ENCODE data around the gene USP44. TPM values are rescaled to one million over a fixed set of nuclear protein-coding genes. Genes with fewer than 3 reads are reported as not detected.
"Not testable (repeated sequence)": the region's sequence is repeated elsewhere in the genome, so short reads cannot be mapped to it uniquely, and the experiment has no call there.

The USP44 gene
- total RNA-seq, 1 experiment from 2014 or later = 0.11 TPM

DNA sequence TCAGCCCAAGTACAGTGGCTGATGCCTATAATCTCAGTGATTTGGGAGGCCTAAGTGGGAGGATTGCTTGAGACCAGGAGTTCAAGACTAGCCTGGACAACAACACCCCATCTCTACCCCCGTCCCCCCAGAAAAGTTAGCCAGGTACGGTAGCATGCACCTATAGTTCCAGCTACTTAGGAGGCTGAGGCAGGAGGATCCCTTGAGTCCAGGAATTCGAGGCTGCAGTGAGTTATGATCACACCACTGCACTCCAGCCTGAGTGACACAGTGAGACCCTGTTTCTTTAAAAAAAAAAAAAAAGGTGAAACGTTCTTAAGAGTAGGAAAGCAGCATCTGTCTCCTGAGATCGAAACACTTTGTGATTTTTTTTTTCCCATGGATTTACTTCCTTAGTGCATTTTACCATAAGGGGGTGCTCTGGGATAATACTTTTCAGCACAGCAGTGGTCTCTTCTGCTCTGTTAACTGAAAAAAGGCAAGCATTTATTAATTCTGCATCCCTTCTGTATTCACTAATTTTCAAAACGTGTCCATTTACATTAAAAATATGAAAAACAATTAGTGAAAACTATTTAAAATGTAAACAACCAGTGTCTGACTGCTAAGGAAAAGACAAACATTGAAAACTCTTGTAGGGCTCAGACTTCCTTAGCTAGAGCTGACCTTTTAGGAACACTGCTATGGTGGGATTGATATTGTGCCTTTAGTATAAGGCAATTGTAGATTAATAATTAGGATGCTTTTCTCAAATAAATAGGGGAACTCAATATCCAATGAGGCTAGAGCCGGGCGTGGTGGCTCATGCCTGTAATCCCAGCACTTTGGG is 31.2 kb upstream of the USP44 start:
- Histone ChIP-seq H3K9me2 (replicated peaks; ENCODE audit: insufficient read depth, low read length) (no peaks in the 10 kb centered on the region), H3K4me3 (ENCODE audit: low read length) (no peak overlapping the region), H3K27ac (ENCODE audit: low read length) (no peak overlapping the region), H2AFZ (ENCODE audit: low read length) (no peak overlapping the region), H3K27me3 (ENCODE audit: low read length) (no peaks in the 10 kb centered on the region), H3K4me1 (ENCODE audit: low read length) (no peaks in the 10 kb centered on the region), H3K79me2 (ENCODE audit: low read length) (no peaks in the 10 kb centered on the region), H3K36me3 (ENCODE audit: insufficient read depth, low read length) (no peaks in the 10 kb centered on the region), H3K9me3 (ENCODE audit: low read length) (no peaks in the 10 kb centered on the region), H3K4me2 (ENCODE audit: low read depth, low read length, poor library complexity, severe bottlenecking) (no peak overlapping the region), H4K20me1 (ENCODE audit: insufficient read depth, low read depth, low read length) (no peaks in the 10 kb centered on the region), H3K9ac (ENCODE audit: low read length) (no peak overlapping the region)
- peak; percentile 48 for DNase-seq

DNA sequence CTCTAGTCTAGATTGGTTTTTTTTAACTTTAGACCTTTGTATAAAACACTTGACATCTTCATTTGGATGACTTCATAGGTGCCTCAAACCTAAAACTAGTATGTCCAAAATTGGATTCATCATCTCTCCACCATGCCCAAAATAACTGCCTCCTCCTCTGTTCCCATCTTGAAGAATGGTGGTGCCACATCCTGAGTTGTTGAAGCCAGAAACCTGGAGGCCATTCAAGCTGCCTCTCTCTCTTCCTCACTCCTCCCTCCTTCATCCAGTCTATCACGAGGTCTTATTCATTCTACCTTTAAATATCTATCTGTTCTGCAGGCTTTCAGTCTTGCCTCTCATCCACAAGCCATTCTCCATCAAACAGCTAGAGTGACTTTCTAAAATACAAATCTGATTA is 26.5 kb upstream of the USP44 start:
- Histone ChIP-seq H3K9me2 (replicated peaks; ENCODE audit: insufficient read depth, low read length) (no peaks in the 10 kb centered on the region), H3K9me3 (ENCODE audit: low read length) (no peaks in the 10 kb centered on the region), H2AFZ (ENCODE audit: low read length) (no peak overlapping the region), H3K4me3 (ENCODE audit: low read length) (no peak overlapping the region), H3K4me2 (ENCODE audit: low read depth, low read length, poor library complexity, severe bottlenecking) (no peak overlapping the region), H4K20me1 (ENCODE audit: insufficient read depth, low read depth, low read length) (no peaks in the 10 kb centered on the region), H3K4me1 (ENCODE audit: low read length) (peaks cover 6% of the 10 kb centered on the region; the same call in 1 of the 2 replicates), H3K27me3 (ENCODE audit: low read length) (no peaks in the 10 kb centered on the region), H3K9ac (ENCODE audit: low read length) (no peak overlapping the region), H3K36me3 (ENCODE audit: insufficient read depth, low read length) (no peaks in the 10 kb centered on the region), H3K79me2 (ENCODE audit: low read length) (no peaks in the 10 kb centered on the region), H3K27ac (ENCODE audit: low read length) (no peak overlapping the region)
- no peak for DNase-seq

DNA sequence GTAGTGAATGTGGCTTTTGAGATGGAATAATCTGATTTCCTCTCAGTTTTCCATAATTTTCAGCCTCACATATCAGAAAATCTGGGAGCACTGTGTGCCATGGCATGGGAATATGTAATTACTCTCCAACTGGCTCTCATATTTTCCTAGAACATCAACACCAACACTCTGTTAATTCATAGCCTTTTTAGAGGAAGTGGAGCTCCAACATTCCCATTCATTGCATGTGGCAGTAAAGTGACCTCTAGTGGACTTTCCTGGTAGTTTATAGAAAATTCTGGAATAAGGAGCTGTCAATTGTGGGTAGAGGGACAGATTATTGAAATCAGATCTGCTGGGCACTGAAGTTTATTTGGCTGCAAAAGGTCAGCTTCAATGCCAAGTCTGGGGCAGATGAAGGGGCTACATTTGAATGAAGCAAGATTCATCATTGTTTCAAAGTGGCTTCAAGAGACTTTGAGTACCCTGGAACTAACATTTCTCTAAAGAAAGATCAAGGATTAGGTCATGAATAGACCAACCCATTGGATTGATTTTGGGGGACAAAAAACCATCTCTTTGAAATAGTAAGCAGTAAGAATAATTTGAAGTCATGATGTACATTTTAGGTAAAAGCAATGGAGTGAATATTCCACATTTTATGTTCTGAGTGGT is 23.6 kb upstream of the USP44 start:
- Histone ChIP-seq H3K9ac (ENCODE audit: low read length) (no peak overlapping the region), H3K4me3 (ENCODE audit: low read length) (no peak overlapping the region), H3K4me2 (ENCODE audit: low read depth, low read length, poor library complexity, severe bottlenecking) (no peak overlapping the region), H3K27me3 (ENCODE audit: low read length) (no peaks in the 10 kb centered on the region), H3K9me2 (replicated peaks; ENCODE audit: insufficient read depth, low read length) (no peaks in the 10 kb centered on the region), H3K79me2 (ENCODE audit: low read length) (no peaks in the 10 kb centered on the region), H3K27ac (ENCODE audit: low read length) (no peak overlapping the region), H3K36me3 (ENCODE audit: insufficient read depth, low read length) (no peaks in the 10 kb centered on the region), H3K4me1 (ENCODE audit: low read length) (peaks cover 13% of the 10 kb centered on the region), H4K20me1 (ENCODE audit: insufficient read depth, low read depth, low read length) (no peaks in the 10 kb centered on the region), H2AFZ (ENCODE audit: low read length) (no peak overlapping the region), H3K9me3 (ENCODE audit: low read length) (no peaks in the 10 kb centered on the region)
- peak; percentile 38 for DNase-seq

DNA sequence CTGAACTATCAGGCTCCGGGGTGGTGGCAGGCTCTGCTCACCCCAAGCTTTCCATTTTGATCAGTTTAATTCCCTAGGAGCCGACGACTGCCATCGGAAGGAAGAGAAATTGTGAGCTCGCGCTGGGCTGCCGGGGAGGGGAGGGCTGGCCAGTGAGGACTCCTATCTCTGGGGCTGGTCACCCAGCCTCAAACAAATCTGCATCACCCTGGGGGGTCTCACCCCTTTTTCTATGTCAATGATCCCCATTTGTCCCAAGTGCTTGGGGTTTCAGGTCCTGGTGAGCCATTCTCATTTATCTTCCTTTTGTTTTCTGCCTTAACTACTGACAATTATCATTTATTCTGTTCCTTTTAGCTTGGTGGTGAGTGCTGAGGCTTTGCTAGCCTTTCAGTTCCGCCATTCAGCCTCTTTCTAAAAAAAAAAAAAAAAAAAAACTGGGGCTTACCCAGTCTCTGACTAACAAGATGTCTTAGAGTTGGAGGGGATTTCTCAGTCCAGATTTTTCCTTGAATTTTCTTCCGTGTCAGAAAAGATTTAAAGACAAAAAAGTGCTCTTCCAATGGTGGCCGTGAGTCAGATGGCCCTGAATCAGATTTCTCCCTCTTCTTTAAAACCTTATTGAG is 22.8 kb upstream of the USP44 start:
- no peaks in the 10 kb centered on the region for H3K9me3 ChIP-seq (ENCODE audit: low read length)
- H3K27ac ChIP-seq (ENCODE audit: low read length) = no peak overlapping the region
- H3K79me2 ChIP-seq (ENCODE audit: low read length) = no peaks in the 10 kb centered on the region
- no peaks in the 10 kb centered on the region for H3K9me2 ChIP-seq (replicated peaks; ENCODE audit: insufficient read depth, low read length)
- H3K27me3 ChIP-seq (ENCODE audit: low read length) = no peaks in the 10 kb centered on the region
- no peaks in the 10 kb centered on the region for H3K36me3 ChIP-seq (ENCODE audit: insufficient read depth, low read length)
- no peak overlapping the region for H3K4me2 ChIP-seq (ENCODE audit: low read depth, low read length, poor library complexity, severe bottlenecking)
- no peaks in the 10 kb centered on the region for H4K20me1 ChIP-seq (ENCODE audit: insufficient read depth, low read depth, low read length)
- H3K9ac ChIP-seq (ENCODE audit: low read length) = no peak overlapping the region
- peak; percentile 39 for DNase-seq
- H3K4me1 ChIP-seq (ENCODE audit: low read length) = peaks cover 13% of the 10 kb centered on the region
- H3K4me3 ChIP-seq (ENCODE audit: low read length) = no peak overlapping the region
- H2AFZ ChIP-seq (ENCODE audit: low read length) = no peak overlapping the region

DNA sequence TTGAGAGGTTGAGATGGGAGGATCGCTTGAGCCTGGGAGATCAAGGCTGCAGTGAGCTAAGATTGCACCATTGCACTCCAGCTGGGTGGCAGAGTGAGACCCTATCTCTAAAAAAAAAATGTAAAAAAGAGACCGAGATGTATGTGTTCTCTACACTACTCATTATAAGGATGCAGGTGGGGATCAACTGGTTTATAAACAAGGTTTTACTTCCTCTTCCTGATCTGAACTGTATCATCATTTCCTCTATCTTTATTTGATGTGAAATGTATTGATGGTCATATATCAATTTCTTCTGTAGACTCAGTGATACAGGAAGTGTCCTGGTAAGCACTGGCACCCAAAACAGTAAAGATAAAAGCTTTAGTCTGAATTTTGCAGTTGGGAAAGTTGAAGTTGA is 20.1 kb upstream of the USP44 start:
- Histone ChIP-seq H3K4me3 (ENCODE audit: low read length) (no peak overlapping the region), H3K27me3 (ENCODE audit: low read length) (no peaks in the 10 kb centered on the region), H4K20me1 (ENCODE audit: insufficient read depth, low read depth, low read length) (no peaks in the 10 kb centered on the region), H3K9me2 (replicated peaks; ENCODE audit: insufficient read depth, low read length) (no peaks in the 10 kb centered on the region), H3K36me3 (ENCODE audit: insufficient read depth, low read length) (no peaks in the 10 kb centered on the region), H3K4me1 (ENCODE audit: low read length) (peaks cover 13% of the 10 kb centered on the region), H3K9me3 (ENCODE audit: low read length) (no peaks in the 10 kb centered on the region), H2AFZ (ENCODE audit: low read length) (peak overlapping the region; percentile 89), H3K4me2 (ENCODE audit: low read depth, low read length, poor library complexity, severe bottlenecking) (no peak overlapping the region), H3K9ac (ENCODE audit: low read length) (no peak overlapping the region), H3K79me2 (ENCODE audit: low read length) (no peaks in the 10 kb centered on the region), H3K27ac (ENCODE audit: low read length) (no peak overlapping the region)
- DNase-seq = no peak

DNA sequence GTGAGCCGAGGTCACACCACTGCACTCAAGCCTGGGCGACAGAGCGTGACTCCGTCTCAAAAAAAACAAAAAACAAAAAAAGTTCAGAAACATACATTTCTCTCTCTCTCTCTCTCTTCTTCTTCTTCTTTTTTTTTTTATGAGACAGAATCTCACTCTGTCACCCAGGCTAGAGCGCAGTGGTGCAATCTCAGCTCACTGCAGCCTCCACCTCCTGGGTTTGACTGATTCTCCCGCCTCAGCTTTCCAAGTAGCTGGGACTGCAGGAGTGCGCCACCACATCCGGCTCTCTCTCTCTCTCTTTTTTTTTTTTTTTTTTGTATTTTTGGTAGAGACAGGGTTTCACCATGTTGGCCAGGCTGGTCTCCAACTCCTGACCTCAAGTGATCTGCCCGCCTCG is 16.8 kb upstream of the USP44 start:
- not testable (repeated sequence) for H3K9me2 ChIP-seq (replicated peaks; ENCODE audit: insufficient read depth, low read length); H3K9ac ChIP-seq (ENCODE audit: low read length); H3K27ac ChIP-seq (ENCODE audit: low read length); H4K20me1 ChIP-seq (ENCODE audit: insufficient read depth, low read depth, low read length); H3K36me3 ChIP-seq (ENCODE audit: insufficient read depth, low read length); H3K4me1 ChIP-seq (ENCODE audit: low read length); DNase-seq; H3K9me3 ChIP-seq (ENCODE audit: low read length); H2AFZ ChIP-seq (ENCODE audit: low read length); H3K27me3 ChIP-seq (ENCODE audit: low read length); H3K79me2 ChIP-seq (ENCODE audit: low read length); H3K4me2 ChIP-seq (ENCODE audit: low read depth, low read length, poor library complexity, severe bottlenecking); H3K4me3 ChIP-seq (ENCODE audit: low read length)

DNA sequence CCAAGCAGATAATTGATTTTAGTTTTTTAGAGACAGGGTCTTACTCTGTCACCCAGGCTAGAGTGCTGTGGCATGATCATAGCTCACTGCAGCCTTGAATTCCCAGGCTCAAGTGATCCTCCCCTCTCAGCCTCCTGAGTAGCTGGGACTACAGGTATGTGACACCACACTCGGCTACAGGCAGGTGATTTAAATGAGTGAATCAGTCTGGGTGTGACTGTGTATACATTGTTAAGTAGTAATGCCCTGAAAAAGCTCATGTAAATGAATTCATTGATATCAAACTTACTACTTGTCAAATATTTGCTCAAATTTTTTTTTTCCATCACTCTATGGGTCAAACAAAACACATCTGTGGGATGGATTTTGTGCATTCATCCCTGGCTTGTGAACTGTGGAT is 6.3 kb upstream of the USP44 start:
- Histone ChIP-seq H3K4me3 (ENCODE audit: low read length) (no peak overlapping the region), H3K9me2 (replicated peaks; ENCODE audit: insufficient read depth, low read length) (no peaks in the 10 kb centered on the region), H3K27ac (ENCODE audit: low read length) (no peak overlapping the region), H2AFZ (ENCODE audit: low read length) (no peak overlapping the region), H3K9me3 (ENCODE audit: low read length) (no peaks in the 10 kb centered on the region), H3K36me3 (ENCODE audit: insufficient read depth, low read length) (no peaks in the 10 kb centered on the region), H3K4me2 (ENCODE audit: low read depth, low read length, poor library complexity, severe bottlenecking) (no peak overlapping the region), H3K27me3 (ENCODE audit: low read length) (no peaks in the 10 kb centered on the region), H3K9ac (ENCODE audit: low read length) (no peak overlapping the region), H3K79me2 (ENCODE audit: low read length) (no peaks in the 10 kb centered on the region), H4K20me1 (ENCODE audit: insufficient read depth, low read depth, low read length) (no peaks in the 10 kb centered on the region), H3K4me1 (ENCODE audit: low read length) (no peaks in the 10 kb centered on the region)
- no peak for DNase-seq

DNA sequence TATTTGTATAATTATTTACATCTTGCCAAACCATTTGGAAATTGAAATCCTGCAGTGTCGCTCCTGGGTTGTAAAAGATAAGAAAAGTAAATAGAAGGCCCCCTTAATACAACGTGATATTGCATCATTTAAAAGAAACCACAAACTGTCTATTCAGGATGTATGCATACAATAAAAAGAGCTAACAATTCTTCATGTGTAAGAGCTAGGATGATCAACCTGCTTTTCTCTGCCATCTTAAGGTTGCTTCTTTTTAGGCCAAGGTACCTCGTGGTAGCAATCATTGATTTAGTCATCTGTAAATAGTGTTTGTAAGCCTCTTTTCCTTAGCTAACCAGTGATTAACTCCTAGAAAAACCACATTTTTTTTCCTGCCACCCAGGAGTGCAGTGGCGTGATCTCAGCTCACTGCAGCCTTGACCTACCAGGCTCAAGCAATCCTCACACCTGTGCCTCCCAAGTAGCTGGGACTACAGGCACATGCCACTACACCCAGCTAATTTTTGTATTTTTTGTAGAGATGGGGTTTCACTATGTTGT is 3.3 kb upstream of the USP44 start:
- DNase-seq = no peak
- Histone ChIP-seq H3K9ac (ENCODE audit: low read length) (no peak overlapping the region), H3K4me1 (ENCODE audit: low read length) (no peaks in the 10 kb centered on the region), H3K4me3 (ENCODE audit: low read length) (no peak overlapping the region), H3K9me3 (ENCODE audit: low read length) (no peaks in the 10 kb centered on the region), H3K27me3 (ENCODE audit: low read length) (no peaks in the 10 kb centered on the region), H3K9me2 (replicated peaks; ENCODE audit: insufficient read depth, low read length) (no peaks in the 10 kb centered on the region), H3K27ac (ENCODE audit: low read length) (no peak overlapping the region), H4K20me1 (ENCODE audit: insufficient read depth, low read depth, low read length) (no peaks in the 10 kb centered on the region), H3K79me2 (ENCODE audit: low read length) (no peaks in the 10 kb centered on the region), H3K36me3 (ENCODE audit: insufficient read depth, low read length) (no peaks in the 10 kb centered on the region), H2AFZ (ENCODE audit: low read length) (no peak overlapping the region), H3K4me2 (ENCODE audit: low read depth, low read length, poor library complexity, severe bottlenecking) (no peak overlapping the region)

Measured in Karpas-422 (cell line).